ENCODE data around the gene CLEC9A.

CLEC9A gene

GRCh38 chr12:10030446-10030845 is at the start of gene CLEC9A:
CLEC9A (plus strand) TSS chr12:10030682; CDS start chr12:10052688, 22,006 bp downstream.
- Histone ChIP-seq H2AFZ (ENCODE audit: low read length, unreplicated experiment) (peak within 1 kb of the TSS; percentile 51), H3K36me3 (ENCODE audit: insufficient read depth, low read length) (no peaks in the 10 kb centered on the region), H3K27ac (ENCODE audit: low read depth, low read length) (peak within 1 kb of the TSS; percentile 72), H3K4me3 (ENCODE audit: low read depth, low read length) (no peak within 1 kb of the TSS), H3K79me2 (ENCODE audit: control insufficient read depth, insufficient read depth, low read length, unreplicated experiment) (no peaks in the 10 kb centered on the region), H3K4me1 (ENCODE audit: control insufficient read depth, insufficient read depth, low read length, unreplicated experiment) (peaks cover 24% of the 10 kb centered on the region), H3K27me3 (ENCODE audit: insufficient read depth, low read length) (no peaks in the 10 kb centered on the region)

GRCh38 chr12:9991876-9992275 is 38.6 kb upstream of the CLEC9A start:
- no peak overlapping the region for H3K27ac ChIP-seq (ENCODE audit: low read depth, low read length)

GRCh38 chr12:9992296-9992695 is 38.2 kb upstream of the CLEC9A start:
- peaks cover 79% of the 10 kb centered on the region for H3K27me3 ChIP-seq (ENCODE audit: insufficient read depth, low read length)
- no peaks in the 10 kb centered on the region for H3K4me1 ChIP-seq (ENCODE audit: control insufficient read depth, insufficient read depth, low read length, unreplicated experiment)
- no peak overlapping the region for H3K4me3 ChIP-seq (ENCODE audit: low read depth, low read length)
- no peaks in the 10 kb centered on the region for H3K36me3 ChIP-seq (ENCODE audit: insufficient read depth, low read length)
- H3K27ac ChIP-seq (ENCODE audit: low read depth, low read length): no peak overlapping the region
- H2AFZ ChIP-seq (ENCODE audit: low read length, unreplicated experiment): no peak overlapping the region
- no peaks in the 10 kb centered on the region for H3K79me2 ChIP-seq (ENCODE audit: control insufficient read depth, insufficient read depth, low read length, unreplicated experiment)

More at GRCh38 chr12:9991876-9992275, 38.6 kb upstream of the CLEC9A start:
- no peaks in the 10 kb centered on the region for H3K36me3 ChIP-seq (ENCODE audit: insufficient read depth, low read length)
- H3K79me2 ChIP-seq (ENCODE audit: control insufficient read depth, insufficient read depth, low read length, unreplicated experiment): no peaks in the 10 kb centered on the region
- no peak overlapping the region for H3K4me3 ChIP-seq (ENCODE audit: low read depth, low read length)
- H3K4me1 ChIP-seq (ENCODE audit: control insufficient read depth, insufficient read depth, low read length, unreplicated experiment): no peaks in the 10 kb centered on the region
- peaks cover 75% of the 10 kb centered on the region for H3K27me3 ChIP-seq (ENCODE audit: insufficient read depth, low read length)
- H2AFZ ChIP-seq (ENCODE audit: low read length, unreplicated experiment): no peak overlapping the region

GRCh38 chr12:9999016-9999415 is 31.5 kb upstream of the CLEC9A start, which contains the start of gene CLEC1B:
CLEC1B (minus strand) TSS chr12:9999121; CDS start chr12:9999100, 21 bp downstream.
- Histone ChIP-seq H3K79me2 (ENCODE audit: control insufficient read depth, insufficient read depth, low read length, unreplicated experiment) (no peaks in the 10 kb centered on the region), H3K4me3 (ENCODE audit: low read depth, low read length) (no peak within 1 kb of the TSS), H3K36me3 (ENCODE audit: insufficient read depth, low read length) (no peaks in the 10 kb centered on the region), H2AFZ (ENCODE audit: low read length, unreplicated experiment) (no peak within 1 kb of the TSS), H3K27me3 (ENCODE audit: insufficient read depth, low read length) (peaks cover 58% of the 10 kb centered on the region), H3K4me1 (ENCODE audit: control insufficient read depth, insufficient read depth, low read length, unreplicated experiment) (no peaks in the 10 kb centered on the region), H3K27ac (ENCODE audit: low read depth, low read length) (no peak within 1 kb of the TSS)

- Histone ChIP-seq H3K79me2 (ENCODE audit: control insufficient read depth, insufficient read depth, low read length, unreplicated experiment) (no peaks in the 10 kb centered on the region), H3K4me1 (ENCODE audit: control insufficient read depth, insufficient read depth, low read length, unreplicated experiment) (no peaks in the 10 kb centered on the region), H3K4me3 (ENCODE audit: low read depth, low read length) (no peak overlapping the region), H2AFZ (ENCODE audit: low read length, unreplicated experiment) (no peak overlapping the region), H3K27ac (ENCODE audit: low read depth, low read length) (no peak overlapping the region), H3K27me3 (ENCODE audit: insufficient read depth, low read length) (peaks cover 36% of the 10 kb centered on the region), H3K36me3 (ENCODE audit: insufficient read depth, low read length) (no peaks in the 10 kb centered on the region)
These were observed 29.2 kb upstream of the CLEC9A start for GRCh38 chr12:10001171-10001776.

- Histone ChIP-seq H3K27me3 (ENCODE audit: insufficient read depth, low read length) (peaks cover 8% of the 10 kb centered on the region; the same call in 1 of the 2 replicates), H3K4me1 (ENCODE audit: control insufficient read depth, insufficient read depth, low read length, unreplicated experiment) (peaks cover 9% of the 10 kb centered on the region), H3K36me3 (ENCODE audit: insufficient read depth, low read length) (no peaks in the 10 kb centered on the region), H3K4me3 (ENCODE audit: low read depth, low read length) (no peak overlapping the region), H2AFZ (ENCODE audit: low read length, unreplicated experiment) (no peak overlapping the region), H3K27ac (ENCODE audit: low read depth, low read length) (no peak overlapping the region), H3K79me2 (ENCODE audit: control insufficient read depth, insufficient read depth, low read length, unreplicated experiment) (no peaks in the 10 kb centered on the region)
These were observed 17.7 kb upstream of the CLEC9A start for GRCh38 chr12:10012630-10013330.

- Histone ChIP-seq H2AFZ (ENCODE audit: low read length, unreplicated experiment) (no peak overlapping the region), H3K4me3 (ENCODE audit: low read depth, low read length) (no peak overlapping the region), H3K36me3 (ENCODE audit: insufficient read depth, low read length) (no peaks in the 10 kb centered on the region), H3K27ac (ENCODE audit: low read depth, low read length) (no peak overlapping the region), H3K27me3 (ENCODE audit: insufficient read depth, low read length) (peaks cover 8% of the 10 kb centered on the region; the same call in 1 of the 2 replicates), H3K79me2 (ENCODE audit: control insufficient read depth, insufficient read depth, low read length, unreplicated experiment) (no peaks in the 10 kb centered on the region), H3K4me1 (ENCODE audit: control insufficient read depth, insufficient read depth, low read length, unreplicated experiment) (peaks cover 9% of the 10 kb centered on the region)
These were observed 15.0 kb upstream of the CLEC9A start for GRCh38 chr12:10015450-10015849.

GRCh38 chr12:10016881-10017280 is 13.6 kb upstream of the CLEC9A start:
- H3K36me3 ChIP-seq (ENCODE audit: insufficient read depth, low read length): no peaks in the 10 kb centered on the region
- no peak overlapping the region for H3K4me3 ChIP-seq (ENCODE audit: low read depth, low read length)
- H3K79me2 ChIP-seq (ENCODE audit: control insufficient read depth, insufficient read depth, low read length, unreplicated experiment): no peaks in the 10 kb centered on the region
- peaks cover 8% of the 10 kb centered on the region; the same call in 1 of the 2 replicates for H3K27me3 ChIP-seq (ENCODE audit: insufficient read depth, low read length)
- peaks cover 9% of the 10 kb centered on the region for H3K4me1 ChIP-seq (ENCODE audit: control insufficient read depth, insufficient read depth, low read length, unreplicated experiment)
- H3K27ac ChIP-seq (ENCODE audit: low read depth, low read length): peak overlapping the region; percentile 62
- peak overlapping the region; percentile 33 for H2AFZ ChIP-seq (ENCODE audit: low read length, unreplicated experiment)

- no peaks in the 10 kb centered on the region for H3K36me3 ChIP-seq (ENCODE audit: insufficient read depth, low read length)
- H3K79me2 ChIP-seq (ENCODE audit: control insufficient read depth, insufficient read depth, low read length, unreplicated experiment): no peaks in the 10 kb centered on the region
- H3K27ac ChIP-seq (ENCODE audit: low read depth, low read length): no peak overlapping the region
- no peak overlapping the region for H2AFZ ChIP-seq (ENCODE audit: low read length, unreplicated experiment)
- peaks cover 9% of the 10 kb centered on the region for H3K4me1 ChIP-seq (ENCODE audit: control insufficient read depth, insufficient read depth, low read length, unreplicated experiment)
- no peaks in the 10 kb centered on the region for H3K27me3 ChIP-seq (ENCODE audit: insufficient read depth, low read length)
- H3K4me3 ChIP-seq (ENCODE audit: low read depth, low read length): no peak overlapping the region
These were observed 12.1 kb upstream of the CLEC9A start for GRCh38 chr12:10018386-10018785.

GRCh38 chr12:10021342-10021741 is 9.1 kb upstream of the CLEC9A start:
- H3K4me3 ChIP-seq (ENCODE audit: low read depth, low read length): no peak overlapping the region
- H3K36me3 ChIP-seq (ENCODE audit: insufficient read depth, low read length): no peaks in the 10 kb centered on the region
- H3K79me2 ChIP-seq (ENCODE audit: control insufficient read depth, insufficient read depth, low read length, unreplicated experiment): no peaks in the 10 kb centered on the region
- H2AFZ ChIP-seq (ENCODE audit: low read length, unreplicated experiment): no peak overlapping the region
- H3K4me1 ChIP-seq (ENCODE audit: control insufficient read depth, insufficient read depth, low read length, unreplicated experiment): peaks cover 9% of the 10 kb centered on the region
- H3K27me3 ChIP-seq (ENCODE audit: insufficient read depth, low read length): no peaks in the 10 kb centered on the region
- no peak overlapping the region for H3K27ac ChIP-seq (ENCODE audit: low read depth, low read length)

GRCh38 chr12:10025236-10025635 is 5.2 kb upstream of the CLEC9A start:
- H3K27ac ChIP-seq (ENCODE audit: low read depth, low read length): no peak overlapping the region

More at GRCh38 chr12:10025236-10025635, 5.2 kb upstream of the CLEC9A start:
- Histone ChIP-seq H3K4me1 (ENCODE audit: control insufficient read depth, insufficient read depth, low read length, unreplicated experiment) (peaks cover 12% of the 10 kb centered on the region), H3K36me3 (ENCODE audit: insufficient read depth, low read length) (no peaks in the 10 kb centered on the region), H3K27me3 (ENCODE audit: insufficient read depth, low read length) (no peaks in the 10 kb centered on the region), H2AFZ (ENCODE audit: low read length, unreplicated experiment) (no peak overlapping the region), H3K79me2 (ENCODE audit: control insufficient read depth, insufficient read depth, low read length, unreplicated experiment) (no peaks in the 10 kb centered on the region), H3K4me3 (ENCODE audit: low read depth, low read length) (no peak overlapping the region)

Data from ACC112 (cell line).